RWPE1 (cell line): Measurements from ENCODE around the gene FBXO31.
"Not testable (repeated sequence)": the region's sequence is repeated elsewhere in the genome, so short reads cannot be mapped to it uniquely, and the experiment has no call there.

Source experiments
- CTCF ChIA-PET: fragments of 350-600 bp; sonication (Branson Sonifier 250); formaldehyde crosslinking; extraction: SDS; loops from one replicate; lab custom pipeline; 2021; lab: Yijun Ruan, JAX
- POLR2A ChIA-PET: fragments of 400-600 bp; formaldehyde crosslinking; extraction: SDS; loops from one replicate; lab custom pipeline; 2020; ENCODE audit warnings: antibody characterized with exemption; ENCODE audit not compliant: low non-redundant PET; lab: Yijun Ruan, JAX
- DNase-seq: peaks from one replicate; pipeline ENCODE4 v3.0.0; 2012; ENCODE audit warnings: low spot score
- H3K27ac ChIP-seq: fragments of 450-650 bp; 2 replicates; pipeline ENCODE4 v1.5.1; 2017
- TF ChIP-seq, protein P1 (sequence below): fragments of 450-650 bp; conservative IDR thresholded peaks from 2 replicates; pipeline ENCODE4 v1.5.1; 2017; ENCODE audit warnings: low read depth, mild to moderate bottlenecking

FBXO31 gene

DNA sequence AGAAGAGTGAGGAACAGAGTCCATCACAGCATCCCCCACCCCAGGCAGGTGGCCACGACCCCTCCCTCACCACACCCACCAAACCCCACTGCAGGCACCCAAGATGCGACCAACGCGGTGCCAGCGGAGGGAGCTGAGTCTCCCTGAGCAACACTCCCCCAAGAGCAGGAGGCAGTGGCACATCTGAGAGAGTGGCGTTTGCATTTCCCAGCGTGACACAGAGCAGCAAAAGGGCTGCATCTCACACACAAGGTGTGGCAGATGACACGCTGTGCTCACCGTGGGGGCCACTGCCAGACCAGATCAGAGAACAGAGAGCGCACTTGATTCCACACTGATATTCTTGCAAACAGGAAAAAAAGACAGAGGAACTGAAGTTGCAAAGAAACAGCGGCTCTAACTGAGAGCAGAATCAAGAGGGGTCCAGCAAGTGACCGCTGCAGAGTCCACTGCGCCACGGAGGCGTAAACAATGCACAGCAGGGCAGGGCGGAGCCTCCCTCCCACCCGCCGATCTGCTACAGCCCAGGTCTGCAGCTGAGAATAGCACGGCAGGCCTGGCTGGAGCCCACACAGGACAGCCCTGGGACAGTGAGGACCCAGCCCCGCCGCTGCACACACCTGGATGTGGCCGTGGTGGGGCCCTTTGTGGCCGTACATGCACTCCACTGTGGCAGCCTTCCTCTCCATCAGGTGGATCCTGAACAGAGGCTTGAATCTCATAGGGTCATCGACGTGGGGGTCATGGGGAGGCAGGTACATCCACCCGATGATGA, 40.4 kb downstream of the FBXO31 start:
- H3K27ac ChIP-seq = no peak overlapping the region
- POLR2A ChIA-PET = no interaction called here
- TF ChIP-seq, protein P1, sequence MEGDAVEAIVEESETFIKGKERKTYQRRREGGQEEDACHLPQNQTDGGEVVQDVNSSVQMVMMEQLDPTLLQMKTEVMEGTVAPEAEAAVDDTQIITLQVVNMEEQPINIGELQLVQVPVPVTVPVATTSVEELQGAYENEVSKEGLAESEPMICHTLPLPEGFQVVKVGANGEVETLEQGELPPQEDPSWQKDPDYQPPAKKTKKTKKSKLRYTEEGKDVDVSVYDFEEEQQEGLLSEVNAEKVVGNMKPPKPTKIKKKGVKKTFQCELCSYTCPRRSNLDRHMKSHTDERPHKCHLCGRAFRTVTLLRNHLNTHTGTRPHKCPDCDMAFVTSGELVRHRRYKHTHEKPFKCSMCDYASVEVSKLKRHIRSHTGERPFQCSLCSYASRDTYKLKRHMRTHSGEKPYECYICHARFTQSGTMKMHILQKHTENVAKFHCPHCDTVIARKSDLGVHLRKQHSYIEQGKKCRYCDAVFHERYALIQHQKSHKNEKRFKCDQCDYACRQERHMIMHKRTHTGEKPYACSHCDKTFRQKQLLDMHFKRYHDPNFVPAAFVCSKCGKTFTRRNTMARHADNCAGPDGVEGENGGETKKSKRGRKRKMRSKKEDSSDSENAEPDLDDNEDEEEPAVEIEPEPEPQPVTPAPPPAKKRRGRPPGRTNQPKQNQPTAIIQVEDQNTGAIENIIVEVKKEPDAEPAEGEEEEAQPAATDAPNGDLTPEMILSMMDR = no peak
- no peak for DNase-seq
- CTCF ChIA-PET = no interaction called here

DNA sequence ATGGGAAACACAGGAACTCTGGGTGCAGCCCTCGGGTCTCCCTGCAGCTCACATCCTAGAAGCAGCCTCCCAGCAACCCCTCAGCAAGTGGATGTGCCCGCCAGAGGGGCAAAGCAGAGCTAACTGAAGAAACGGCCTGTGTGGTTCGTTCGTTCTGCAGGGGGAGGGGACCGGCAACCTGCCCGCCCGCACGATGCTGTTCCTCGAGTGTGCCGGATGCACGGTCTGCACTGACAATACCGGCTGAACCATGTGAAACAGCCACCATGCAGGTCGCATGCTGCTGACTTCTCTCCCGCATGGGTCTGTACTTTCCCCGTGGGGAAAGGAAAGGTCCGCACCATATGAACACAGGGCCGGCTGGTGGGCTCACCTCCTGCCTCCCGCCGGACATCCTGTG, 41.1 kb downstream of the FBXO31 start:
- DNase-seq = no peak
- TF ChIP-seq, protein P1 = no peak
- POLR2A ChIA-PET = no interaction called here
- CTCF ChIA-PET = no interaction called here
- H3K27ac ChIP-seq = no peak overlapping the region

DNA sequence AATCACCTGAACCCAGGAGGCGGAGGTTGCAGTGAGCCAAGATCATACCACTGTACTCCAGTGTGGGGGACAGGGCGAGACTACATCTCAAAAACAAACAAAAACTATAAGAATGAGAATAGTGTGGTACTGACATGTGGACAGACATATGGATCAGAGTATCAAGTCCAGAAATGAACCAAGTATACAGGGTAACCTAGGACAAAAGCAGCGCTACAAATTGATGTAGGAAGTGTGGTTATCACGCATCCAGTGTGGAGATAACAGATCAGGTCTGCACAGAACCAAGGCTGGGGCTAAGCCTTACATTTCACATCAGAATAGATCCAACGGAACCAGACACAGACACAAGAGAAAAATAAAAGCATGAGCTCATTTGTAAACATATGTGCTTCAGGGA, 43.4 kb downstream of the FBXO31 start:
- CTCF ChIA-PET = no interaction called here
- TF ChIP-seq, protein P1 = no peak
- H3K27ac ChIP-seq = no peak overlapping the region
- POLR2A ChIA-PET = no interaction called here
- no peak for DNase-seq

DNA sequence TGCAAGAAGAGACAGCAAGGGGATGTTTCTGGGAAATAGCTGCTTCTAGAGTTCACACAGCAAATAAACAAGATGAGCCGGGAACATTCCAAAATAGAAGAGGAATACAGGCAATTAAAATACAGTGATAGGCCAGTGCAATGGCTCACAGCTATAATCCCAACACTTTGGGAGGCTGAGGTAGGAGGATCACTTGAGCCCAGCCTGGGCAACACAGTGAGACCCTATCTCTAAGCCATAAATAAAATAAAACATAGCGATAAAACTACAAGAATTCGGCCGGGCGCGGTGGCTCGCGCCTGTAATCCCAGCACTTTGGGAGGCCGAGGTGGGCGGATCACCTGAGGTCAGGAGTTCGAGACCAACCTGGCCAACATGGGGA, 43.9 kb downstream of the FBXO31 start:
- CTCF ChIA-PET = interaction anchor here (0.5 to 0.6 kb wide), 2 partner anchors 16 to 1267 kb away, joined by 3 to 6 read pairs; no protein-coding TSS in a partner anchor
- POLR2A ChIA-PET, DNase-seq, H3K27ac ChIP-seq: not testable (repeated sequence)

DNA sequence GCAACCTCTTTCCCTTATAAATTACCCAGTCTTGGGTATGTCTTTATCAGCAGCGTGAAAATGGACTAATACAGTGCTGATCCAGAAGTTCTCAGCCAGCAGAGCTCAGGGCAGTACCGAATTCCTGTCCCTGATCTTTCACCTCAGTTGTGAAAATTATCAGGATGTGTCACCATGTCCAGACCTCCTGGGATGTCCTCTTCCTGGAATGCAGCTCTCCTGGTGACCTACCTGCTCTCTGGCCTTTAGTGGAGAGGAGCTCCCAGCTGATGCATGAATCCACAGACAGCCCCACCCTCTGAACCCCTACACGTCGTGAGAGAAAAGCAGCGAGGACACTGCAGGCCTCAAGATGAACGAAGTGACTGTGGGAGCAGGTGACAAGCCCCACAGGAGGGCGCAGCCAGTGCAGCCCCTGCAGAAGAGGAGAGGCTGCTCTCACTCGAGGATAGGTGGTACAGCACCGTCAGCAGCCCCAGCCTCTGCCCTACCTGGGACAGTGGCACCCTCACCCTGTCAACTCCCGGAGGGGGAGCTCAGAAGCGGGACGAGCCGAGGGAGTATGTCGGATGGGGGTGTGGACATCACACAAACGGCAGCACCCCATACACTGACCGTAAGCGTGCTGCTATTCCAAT, 44.4 kb downstream of the FBXO31 start:
- TF ChIP-seq, protein P1 = no peak
- CTCF ChIA-PET = interaction anchor here (0.5 to 0.6 kb wide), 3 partner anchors 17 to 1266 kb away, joined by 3 to 6 read pairs (median 3); no protein-coding TSS in a partner anchor

DNA sequence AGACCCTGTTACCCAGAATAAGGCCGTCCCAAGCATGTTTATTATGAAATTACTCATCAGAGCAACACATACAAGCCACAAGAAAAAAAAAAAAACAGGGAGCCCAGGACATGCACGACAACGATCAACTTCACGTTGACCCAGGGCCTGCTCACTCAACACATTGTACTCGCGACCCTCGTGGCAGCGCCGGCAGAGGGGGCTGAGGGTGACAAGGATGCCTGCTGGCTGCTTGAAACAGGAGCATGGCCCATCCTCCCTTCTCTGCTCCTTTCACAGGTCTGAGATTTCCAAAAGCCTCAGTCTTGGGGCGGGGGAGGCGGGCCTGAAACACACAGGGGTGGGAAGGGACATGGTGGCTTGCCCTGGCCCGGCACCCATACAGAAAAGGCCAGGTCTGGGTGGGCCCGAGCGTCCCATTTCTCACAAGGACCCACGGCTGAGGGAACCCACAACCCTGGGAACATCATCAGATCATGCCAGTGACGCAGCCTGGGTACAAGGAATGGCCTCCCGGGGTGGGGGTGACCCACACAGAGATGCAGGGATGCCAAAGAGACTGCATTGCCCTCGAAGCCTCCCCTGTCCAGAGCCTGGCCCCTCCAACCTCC, 45.3 kb downstream of the FBXO31 start:
- TF ChIP-seq, protein P1 = no peak
- POLR2A ChIA-PET = no interaction called here
- no peak overlapping the region for H3K27ac ChIP-seq
- CTCF ChIA-PET = no interaction called here
- DNase-seq = no peak

More for the DNA sequence above, 44.4 kb downstream of the FBXO31 start:
- DNase-seq = no peak
- POLR2A ChIA-PET = no interaction called here
- H3K27ac ChIP-seq = no peak overlapping the region
